Activated CD4-positive, alpha-beta memory T cell treated with anti-CD3 and anti-CD28 coated beads, Interleukin-2, amount 10 ng/mL, durations not matched to agents 7 days and 5 days (primary cell): ENCODE data around the gene FAM32A. TPM values are rescaled to one million over a fixed set of nuclear protein-coding genes. Genes with fewer than 3 reads are reported as not detected.

Experiments used
- CTCF ChIA-PET: fragments of 350-600 bp; sonication (Branson Sonifier 250); formaldehyde crosslinking; loops from one replicate; lab custom pipeline; 2021; ENCODE audit warnings: antibody characterized with exemption, inconsistent platforms; lab: Charles Lee
- POLR2A ChIA-PET: fragments of 350-600 bp; sonication (Branson Sonifier 250); formaldehyde crosslinking; loops from one replicate; lab custom pipeline; 2021; ENCODE audit warnings: antibody characterized with exemption; lab: Charles Lee
- DNase-seq: peaks from one replicate; pipeline ENCODE4 v3.0.0-alpha.2; 2020
- H3K27ac Mint-ChIP-seq: one replicate; pipeline ENCODE4 v1.8.0; 2021; ENCODE audit warnings: mild to moderate bottlenecking, mixed read lengths
- H3K27me3 Mint-ChIP-seq: one replicate; pipeline ENCODE4 v1.8.0; 2021; ENCODE audit warnings: mixed read lengths
- H3K36me3 Mint-ChIP-seq: one replicate; pipeline ENCODE4 v1.8.0; 2021; ENCODE audit warnings: low read depth, mixed read lengths
- H3K4me1 Mint-ChIP-seq: one replicate; pipeline ENCODE4 v1.8.0; 2021; ENCODE audit warnings: mixed read lengths
- H3K4me3 Mint-ChIP-seq: one replicate; pipeline ENCODE4 v1.8.0; 2021; ENCODE audit warnings: mild to moderate bottlenecking, mixed read lengths
- H3K9me3 Mint-ChIP-seq: one replicate; pipeline ENCODE4 v1.8.0; 2021; ENCODE audit warnings: mixed read lengths
- total RNA-seq, 2 experiments: library from RNA; stranded (reverse); gene quantifications; one replicate each; pipeline ENCODE4 v1.2.3, GENCODE V29; 2021

The FAM32A gene
- 10 to 100 TPM; 66.0 to 70.8 TPM for total RNA-seq

- peak within 1 kb of the TSS; percentile 89 for H3K27ac Mint-ChIP-seq
- peaks cover 37% of the 10 kb centered on the region for H3K4me1 Mint-ChIP-seq
- H3K36me3 Mint-ChIP-seq, result peaks cover 31% of the 10 kb centered on the region
- peak within 1 kb of the TSS; percentile 97 for H3K4me3 Mint-ChIP-seq
- peaks cover 2% of the 10 kb centered on the region for H3K27me3 Mint-ChIP-seq
- POLR2A ChIA-PET, result interaction anchor here (0.8 to 3.0 kb wide), 31 partner anchors 9 to 807 kb away, joined by 3 to 29 read pairs (median 5); partner anchors contain the start of genes AP1M1, HSH2D, KLF2 and RAB8A
- CTCF ChIA-PET, result interaction anchor here (0.6 to 3.5 kb wide), 29 partner anchors 9 to 1093 kb away, joined by 3 to 31 read pairs (median 5); partner anchors contain the start of genes AP1M1, HSH2D and RAB8A
- H3K9me3 Mint-ChIP-seq, result no peaks in the 10 kb centered on the region
- DNase-seq, result peak; percentile 100
These were observed at the start of gene FAM32A for GRCh38 chr19:16185123-16185767. Gene FAM32A, plus strand, starts transcription at chr19:16185410. Its CDS starts 33 bp downstream, at chr19:16185443.

GRCh38 chr19:16135430-16136127 is 49.6 kb upstream of the FAM32A start:
- Mint-ChIP-seq H3K4me3 (no peak overlapping the region), H3K4me1 (peaks cover 44% of the 10 kb centered on the region), H3K36me3 (peaks cover 49% of the 10 kb centered on the region), H3K27me3 (no peaks in the 10 kb centered on the region), H3K27ac (peak overlapping the region; percentile 32), H3K9me3 (no peaks in the 10 kb centered on the region)
- no peak for DNase-seq
- CTCF ChIA-PET, result interaction anchor here (1.3 kb wide), 1 partner anchor 17 kb away, joined by 3 read pairs; no protein-coding TSS in a partner anchor
- POLR2A ChIA-PET, result interaction anchor here (1.1 to 4.0 kb wide), 3 partner anchors 8 to 17 kb away, joined by 4 to 17 read pairs (median 7); partner anchors contain the start of gene HSH2D

GRCh38 chr19:16136185-16136999 is 48.8 kb upstream of the FAM32A start:
- peaks cover 41% of the 10 kb centered on the region for H3K36me3 Mint-ChIP-seq
- ChIA-PET CTCF (interaction anchor here (0.6 to 1.3 kb wide), 4 partner anchors 14 to 493 kb away, joined by 3 to 5 read pairs (median 3); no protein-coding TSS in a partner anchor), POLR2A (interaction anchor here (1.1 to 2.2 kb wide), 2 partner anchors 10 to 18 kb away, joined by 4 to 7 read pairs; no protein-coding TSS in a partner anchor)
- no peak overlapping the region for H3K4me3 Mint-ChIP-seq
- DNase-seq, result no peak
- H3K4me1 Mint-ChIP-seq, result peaks cover 49% of the 10 kb centered on the region
- no peak overlapping the region for H3K27ac Mint-ChIP-seq
- H3K27me3 Mint-ChIP-seq, result no peaks in the 10 kb centered on the region
- H3K9me3 Mint-ChIP-seq, result no peaks in the 10 kb centered on the region

DNA sequence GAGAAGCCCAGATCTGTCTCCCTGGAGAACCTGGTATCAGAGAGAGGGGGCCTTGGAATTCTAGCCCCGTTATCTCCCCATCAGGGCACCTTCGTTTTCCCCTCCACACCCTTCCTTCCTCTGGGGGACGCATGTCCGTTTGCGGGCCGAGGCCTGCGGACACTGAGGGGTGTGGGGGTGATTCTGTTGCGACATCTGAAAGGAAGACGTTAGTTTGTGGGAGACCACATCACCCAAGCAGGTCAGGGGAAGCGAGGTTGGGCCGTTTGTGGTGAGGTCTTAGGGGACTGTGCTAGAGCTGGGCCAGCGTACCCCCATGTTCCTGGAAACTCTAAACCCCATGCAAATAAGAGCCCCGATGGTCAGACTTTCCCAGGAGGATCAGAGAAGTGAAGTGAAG is 45.5 kb upstream of the FAM32A start:
- POLR2A ChIA-PET, result interaction anchor here (1.6 to 3.4 kb wide), 2 partner anchors 19 to 29 kb away, joined by 4 to 12 read pairs; no protein-coding TSS in a partner anchor
- peaks cover 23% of the 10 kb centered on the region for H3K36me3 Mint-ChIP-seq
- H3K27ac Mint-ChIP-seq, result peak overlapping the region; percentile 82
- peaks cover 2% of the 10 kb centered on the region for H3K9me3 Mint-ChIP-seq
- no peak overlapping the region for H3K4me3 Mint-ChIP-seq
- CTCF ChIA-PET, result interaction anchor here (0.5 to 0.9 kb wide), 2 partner anchors 10 to 211 kb away, joined by 3 to 5 read pairs; no protein-coding TSS in a partner anchor
- H3K27me3 Mint-ChIP-seq, result no peaks in the 10 kb centered on the region
- peaks cover 61% of the 10 kb centered on the region for H3K4me1 Mint-ChIP-seq
- DNase-seq, result peak; percentile 43

- peaks cover 64% of the 10 kb centered on the region for H3K4me1 Mint-ChIP-seq
- CTCF ChIA-PET, result interaction anchor here (0.8 to 1.7 kb wide), 2 partner anchors 23 to 30 kb away, joined by 3 to 5 read pairs; no protein-coding TSS in a partner anchor
These were observed 44.2 kb upstream of the FAM32A start for GRCh38 chr19:16141043-16141442.

DNA sequence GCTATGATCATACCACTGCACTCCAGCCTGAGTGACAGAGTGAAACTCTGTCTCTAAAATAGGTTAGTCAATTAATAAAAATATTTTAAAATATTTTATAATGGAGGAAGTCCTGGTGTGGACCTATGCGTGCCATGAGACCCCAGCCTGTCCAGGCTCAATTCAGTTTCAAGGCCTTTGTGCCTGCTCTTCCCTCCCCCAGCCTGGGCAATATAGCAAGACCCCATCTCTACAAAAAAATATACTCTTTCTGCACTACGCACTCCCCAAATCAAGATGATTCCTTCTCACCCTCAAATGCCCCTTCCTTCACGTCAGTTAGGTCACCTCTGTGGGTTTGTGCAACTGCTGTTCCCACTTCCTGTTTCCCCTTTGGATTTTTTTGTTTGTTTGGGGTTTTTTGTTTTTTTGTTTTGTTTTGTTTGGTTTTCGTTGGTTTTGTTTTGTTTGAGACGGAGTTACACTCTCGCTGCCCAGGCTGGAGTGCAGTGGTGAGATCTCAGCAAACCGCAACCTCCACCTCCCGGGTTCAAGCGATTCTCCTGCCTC is 43.1 kb upstream of the FAM32A start:
- Mint-ChIP-seq H3K4me1 (peaks cover 65% of the 10 kb centered on the region), H3K4me3 (peak overlapping the region; percentile 9), H3K27ac (peak overlapping the region; percentile 100), H3K27me3 (no peaks in the 10 kb centered on the region), H3K36me3 (peaks cover 32% of the 10 kb centered on the region), H3K9me3 (peaks cover 2% of the 10 kb centered on the region)
- CTCF ChIA-PET, result interaction anchor here (0.8 to 1.7 kb wide), 3 partner anchors 25 to 31 kb away, joined by 3 to 5 read pairs (median 3); no protein-coding TSS in a partner anchor
- POLR2A ChIA-PET, result interaction anchor here (2.7 to 5.2 kb wide), 5 partner anchors 18 to 72 kb away, joined by 12 to 39 read pairs (median 28); no protein-coding TSS in a partner anchor
- DNase-seq, result no peak

More at GRCh38 chr19:16141043-16141442, 44.2 kb upstream of the FAM32A start:
- peak; percentile 27 for DNase-seq
- peaks cover 2% of the 10 kb centered on the region for H3K9me3 Mint-ChIP-seq
- H3K27ac Mint-ChIP-seq, result peak overlapping the region; percentile 80
- peaks cover 26% of the 10 kb centered on the region for H3K36me3 Mint-ChIP-seq
- POLR2A ChIA-PET, result interaction anchor here (0.6 to 4.2 kb wide), 5 partner anchors 20 to 99 kb away, joined by 3 to 28 read pairs (median 12); partner anchors contain the start of gene TPM4
- no peak overlapping the region for H3K4me3 Mint-ChIP-seq
- H3K27me3 Mint-ChIP-seq, result no peaks in the 10 kb centered on the region

- H3K4me1 Mint-ChIP-seq, result peaks cover 74% of the 10 kb centered on the region
- peak within 1 kb of the TSS; percentile 99 for H3K4me3 Mint-ChIP-seq
- peaks cover 2% of the 10 kb centered on the region for H3K9me3 Mint-ChIP-seq
- H3K27ac Mint-ChIP-seq, result peak within 1 kb of the TSS; percentile 100
- no peaks in the 10 kb centered on the region for H3K27me3 Mint-ChIP-seq
- peaks cover 34% of the 10 kb centered on the region for H3K36me3 Mint-ChIP-seq
- ChIA-PET POLR2A (interaction anchor here (0.6 to 5.2 kb wide), 27 partner anchors 10 to 933 kb away, joined by 3 to 39 read pairs (median 7); partner anchors contain the start of genes AP1M1, CHERP, FAM32A and KLF2), CTCF (interaction anchor here (1.0 to 3.9 kb wide), 15 partner anchors 18 to 243 kb away, joined by 3 to 16 read pairs (median 5); partner anchors contain the start of genes AP1M1 and FAM32A)
- DNase-seq, result peak; percentile 91
These were observed 41.6 kb upstream of the FAM32A start, which contains the start of gene HSH2D for GRCh38 chr19:16143399-16144215. Gene HSH2D, plus strand, starts transcription at chr19:16143685. Its CDS starts 5,066 bp downstream, at chr19:16148751.

GRCh38 chr19:16144216-16144581 is 41.0 kb upstream of the FAM32A start:
- Mint-ChIP-seq H3K27me3 (no peaks in the 10 kb centered on the region), H3K4me3 (peak overlapping the region; percentile 99), H3K9me3 (peaks cover 2% of the 10 kb centered on the region), H3K4me1 (peaks cover 74% of the 10 kb centered on the region), H3K27ac (peak overlapping the region; percentile 100), H3K36me3 (peaks cover 37% of the 10 kb centered on the region)
- CTCF ChIA-PET, result interaction anchor here (0.6 to 3.9 kb wide), 16 partner anchors 18 to 1117 kb away, joined by 3 to 16 read pairs (median 4); partner anchors contain the start of genes AP1M1 and FAM32A
- POLR2A ChIA-PET, result interaction anchor here (0.6 to 5.2 kb wide), 26 partner anchors 9 to 932 kb away, joined by 3 to 39 read pairs (median 8); partner anchors contain the start of genes AP1M1, CHERP, FAM32A and RAB8A
- no peak for DNase-seq

DNA sequence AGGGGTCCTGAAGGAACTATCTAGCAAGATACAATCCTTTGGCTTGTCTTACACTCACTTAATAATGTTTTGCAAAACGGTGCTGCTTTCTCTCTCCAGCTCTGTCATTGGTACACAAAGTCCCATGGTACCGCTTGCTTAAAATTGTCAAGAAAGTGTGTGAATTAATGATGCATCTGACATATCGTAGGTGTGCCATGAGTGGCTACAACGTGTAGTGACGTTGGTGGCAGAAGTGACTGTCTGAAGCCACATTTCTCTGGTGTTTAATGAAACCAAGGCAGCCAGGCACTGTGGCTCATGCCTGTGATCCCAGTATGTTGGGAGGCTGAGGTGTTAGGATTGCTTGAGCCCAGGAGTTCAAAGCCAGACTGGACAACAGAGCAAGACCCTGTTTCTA is 39.1 kb upstream of the FAM32A start:
- Mint-ChIP-seq H3K4me1 (peaks cover 63% of the 10 kb centered on the region), H3K9me3 (peaks cover 2% of the 10 kb centered on the region), H3K4me3 (peak overlapping the region; percentile 99), H3K36me3 (peaks cover 54% of the 10 kb centered on the region), H3K27me3 (no peaks in the 10 kb centered on the region), H3K27ac (peak overlapping the region; percentile 67)
- ChIA-PET CTCF (interaction anchor here (0.7 to 3.9 kb wide), 3 partner anchors 39 to 83 kb away, joined by 3 to 16 read pairs (median 6); partner anchors contain the start of gene FAM32A), POLR2A (interaction anchor here (1.0 to 5.2 kb wide), 6 partner anchors 9 to 68 kb away, joined by 3 to 39 read pairs (median 4); partner anchors contain the start of gene TPM4)
- DNase-seq, result no peak

- Mint-ChIP-seq H3K4me1 (peaks cover 56% of the 10 kb centered on the region), H3K9me3 (no peaks in the 10 kb centered on the region), H3K27ac (peak overlapping the region; percentile 71), H3K27me3 (no peaks in the 10 kb centered on the region), H3K4me3 (no peak overlapping the region), H3K36me3 (peaks cover 71% of the 10 kb centered on the region)
- no peak for DNase-seq
- ChIA-PET POLR2A (interaction anchor here (0.8 to 2.4 kb wide), 6 partner anchors 9 to 72 kb away, joined by 3 to 10 read pairs (median 4); partner anchors contain the start of genes RAB8A and TPM4), CTCF (interaction anchor here (1.2 to 1.7 kb wide), 2 partner anchors 31 to 107 kb away, joined by 3 to 4 read pairs; no protein-coding TSS in a partner anchor)
These were observed 36.6 kb upstream of the FAM32A start for GRCh38 chr19:16148443-16149229.
